Esophagus squamous epithelium (tissue), 5 donors: ENCODE results near the gene TMC1. TPM values are rescaled to one million over a fixed set of nuclear protein-coding genes. Genes with fewer than 3 reads are reported as not detected.

Experiments
- DNase-seq: peaks from one replicate; lab custom pipeline; 2025; lab: John Stamatoyannopoulos, UW
- H3K27ac ChIP-seq, 4 donors: fragments of 200-600 bp; sonication (generic); one replicate each; pipeline ENCODE4 v1.5.1; 2016 to 2019; ENCODE audit warnings: mild to moderate bottlenecking in 1 of 4
- H3K27me3 ChIP-seq, 4 donors: fragments of 200-600 bp; sonication (generic); 1 replicate in 3 of 4; 2 replicates in 1 of 4; pipeline versions ENCODE4 v1.5.1 to v1.6.0; 2017 to 2021; ENCODE audit warnings: antibody characterized with exemption in 1 of 4
- H3K36me3 ChIP-seq, 3 donors: fragments of 200-600 bp; sonication (generic); one replicate each; pipeline ENCODE4 v1.5.1; 2016 to 2019
- H3K4me1 ChIP-seq, 3 donors: fragments of 200-600 bp; sonication (generic); one replicate each; pipeline ENCODE4 v1.5.1; 2017 to 2019
- H3K4me3 ChIP-seq, 4 donors: fragments of 200-600 bp; sonication (generic); 1 replicate in 3 of 4; 2 replicates in 1 of 4; pipeline ENCODE4 v1.5.1; 2016 to 2019; ENCODE audit warnings: mild to moderate bottlenecking in 2 of 4, moderate library complexity in 1 of 4
- H3K9me3 ChIP-seq, 3 donors: fragments of 200-600 bp; sonication (generic); one replicate each; pipeline ENCODE4 v1.5.1; 2016 to 2019
- POLR2A ChIP-seq, 4 donors: fragments of 450-650 bp; IDR thresholded peaks; one replicate each; pipeline ENCODE4 v1.6.1; 2017; ENCODE audit warnings: antibody characterized with exemption in 4 of 4, mild to moderate bottlenecking in 4 of 4, moderate library complexity in 3 of 4
- WGBS, 2 donors: methylation state at CpG; one replicate each; pipeline ENCODE4 v1.1.5; 2018; 5-methylcytosine and 5-hydroxymethylcytosine counted together
- intact Hi-C: fragments of 100-400 bp; cut with DNase I; formaldehyde crosslinking; loops from one replicate; pipeline ENCODE4 v1.15.0; 2022
- total RNA-seq, 4 donors: library from RNA; depleted of rRNA; stranded (reverse); fragments of >200 nt; gene quantifications; one replicate each; pipeline ENCODE4 v1.1.0, GENCODE V29; 2016
- TF ChIP-seq, protein P1 (sequence below), 6 experiments: fragments of 450-650 bp in 4 of 6; fragments of 200-600 bp in 2 of 6; sonication (generic) in 2 of 6; IDR thresholded peaks; one replicate each; pipeline ENCODE4 v1.5.1; 2016 to 2019; ENCODE audit warnings: antibody characterized with exemption in 6 of 6, mild to moderate bottlenecking in 4 of 6, moderate library complexity in 4 of 6
- donor health status: DM: yes; HTN: yes; CAD: no.

The TMC1 gene
- total RNA-seq, 4 donors from 2014 or later = 1.1 to 3.1 (median 1.5) TPM; not detected in 1

DNA sequence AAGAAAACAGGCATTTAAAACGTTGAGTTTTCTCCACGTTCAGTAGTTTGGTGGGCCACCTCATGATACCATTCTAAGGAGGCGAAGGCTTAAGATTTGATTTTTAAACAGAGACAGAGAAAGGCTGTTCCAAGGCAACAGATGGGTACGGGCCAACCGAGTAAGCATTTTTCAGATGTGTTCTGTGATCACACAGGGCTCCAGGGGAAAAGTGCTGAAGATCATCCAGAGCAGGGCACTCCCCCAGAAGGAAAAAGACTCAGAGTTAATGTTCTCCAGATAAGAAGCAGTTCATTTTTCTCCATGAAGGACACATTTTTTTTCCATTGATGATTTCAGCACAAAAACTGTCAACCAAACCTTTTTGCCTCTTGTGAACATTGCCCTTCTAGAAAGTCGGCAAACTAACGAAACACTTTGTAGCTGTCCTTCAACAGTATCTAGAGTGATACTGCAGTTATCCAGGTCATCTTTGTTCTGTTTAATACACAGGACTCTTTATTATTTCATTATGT is 292.7 kb downstream of the TMC1 start:
- no peak overlapping the region for H3K4me3 ChIP-seq
- no peaks in the 10 kb centered on the region for H3K36me3 ChIP-seq
- H3K9me3 ChIP-seq = no peaks in the 10 kb centered on the region
- WGBS, 2 donors = 76 to 80% methylated on average over 7 of the region's 7 CpGs
- H3K4me1 ChIP-seq = no peaks in the 10 kb centered on the region
- no peak for DNase-seq
- no peaks in the 10 kb centered on the region for H3K27me3 ChIP-seq
- no peak overlapping the region for H3K27ac ChIP-seq
- intact Hi-C loops = no loop called here
- TF ChIP-seq, protein P1, sequence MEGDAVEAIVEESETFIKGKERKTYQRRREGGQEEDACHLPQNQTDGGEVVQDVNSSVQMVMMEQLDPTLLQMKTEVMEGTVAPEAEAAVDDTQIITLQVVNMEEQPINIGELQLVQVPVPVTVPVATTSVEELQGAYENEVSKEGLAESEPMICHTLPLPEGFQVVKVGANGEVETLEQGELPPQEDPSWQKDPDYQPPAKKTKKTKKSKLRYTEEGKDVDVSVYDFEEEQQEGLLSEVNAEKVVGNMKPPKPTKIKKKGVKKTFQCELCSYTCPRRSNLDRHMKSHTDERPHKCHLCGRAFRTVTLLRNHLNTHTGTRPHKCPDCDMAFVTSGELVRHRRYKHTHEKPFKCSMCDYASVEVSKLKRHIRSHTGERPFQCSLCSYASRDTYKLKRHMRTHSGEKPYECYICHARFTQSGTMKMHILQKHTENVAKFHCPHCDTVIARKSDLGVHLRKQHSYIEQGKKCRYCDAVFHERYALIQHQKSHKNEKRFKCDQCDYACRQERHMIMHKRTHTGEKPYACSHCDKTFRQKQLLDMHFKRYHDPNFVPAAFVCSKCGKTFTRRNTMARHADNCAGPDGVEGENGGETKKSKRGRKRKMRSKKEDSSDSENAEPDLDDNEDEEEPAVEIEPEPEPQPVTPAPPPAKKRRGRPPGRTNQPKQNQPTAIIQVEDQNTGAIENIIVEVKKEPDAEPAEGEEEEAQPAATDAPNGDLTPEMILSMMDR (IDR thresholded peaks at IDR 0.05) = no peak
- no peak for TF ChIP-seq POLR2A (IDR thresholded peaks at IDR 0.05)

DNA sequence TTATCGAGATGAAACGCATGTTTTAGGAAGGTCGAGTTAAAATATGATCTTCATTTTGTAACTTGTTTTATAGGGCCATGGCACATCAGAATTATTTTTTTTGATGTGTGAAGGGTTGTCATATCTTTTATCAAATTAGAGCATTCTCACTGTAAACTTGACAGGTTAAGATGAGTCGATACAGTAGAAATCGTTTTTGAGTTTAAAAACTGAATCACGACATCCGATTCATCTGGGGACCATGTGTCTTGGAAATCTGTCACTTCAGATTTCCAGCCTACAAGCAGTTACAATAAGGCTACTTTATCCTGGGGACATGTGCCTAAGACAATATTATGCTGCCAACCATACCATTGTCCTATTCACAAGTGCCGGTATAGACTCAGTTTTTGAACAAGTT is 295.3 kb downstream of the TMC1 start:
- no peaks in the 10 kb centered on the region for H3K27me3 ChIP-seq
- intact Hi-C loops = loop anchor here (5.0 kb wide), 1 partner anchor 534 kb away; no protein-coding TSS in a partner anchor
- peaks cover 0 to 2% (median 0%) of the 10 kb centered on the region in 3 donors for H3K4me1 ChIP-seq
- no peak overlapping the region for H3K4me3 ChIP-seq
- H3K27ac ChIP-seq = no peak overlapping the region
- 92 to 94% methylated on average over 8 of the region's 8 CpGs for WGBS, 2 donors
- DNase-seq = no peak
- H3K36me3 ChIP-seq = no peaks in the 10 kb centered on the region
- no peaks in the 10 kb centered on the region for H3K9me3 ChIP-seq
- no peak for TF ChIP-seq POLR2A (IDR thresholded peaks at IDR 0.05)
- TF ChIP-seq, protein P1 (IDR thresholded peaks at IDR 0.05) = no peak

DNA sequence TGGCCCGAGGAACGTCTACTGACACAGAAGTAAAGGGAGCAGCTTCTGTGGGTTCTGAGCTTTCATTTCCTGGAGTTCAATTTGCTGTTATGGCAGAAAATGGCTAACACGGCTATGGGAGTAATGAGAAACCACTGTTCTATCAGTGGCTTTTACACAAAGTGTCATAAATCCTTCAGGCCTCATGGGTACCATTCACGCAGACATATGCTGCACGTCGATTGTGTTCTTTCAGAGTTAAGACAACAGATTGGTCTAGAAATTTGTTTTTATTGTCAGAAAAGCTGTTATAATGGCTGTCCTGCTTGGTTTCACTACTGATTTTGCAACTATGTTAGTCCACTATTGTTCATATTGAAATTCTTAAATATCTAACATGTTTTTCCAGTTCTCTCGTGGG is 296.0 kb downstream of the TMC1 start:
- H3K4me3 ChIP-seq = no peak overlapping the region
- intact Hi-C loops = loop anchor here (5.0 kb wide), 1 partner anchor 535 kb away; no protein-coding TSS in a partner anchor
- no peak overlapping the region for H3K27ac ChIP-seq
- TF ChIP-seq, protein P1 (IDR thresholded peaks at IDR 0.05) = no peak
- no peak for TF ChIP-seq POLR2A (IDR thresholded peaks at IDR 0.05)
- H3K4me1 ChIP-seq = peaks cover 0 to 9% (median 0%) of the 10 kb centered on the region in 3 donors
- 70 to 71% methylated on average over 7 of the region's 7 CpGs for WGBS, 2 donors
- H3K36me3 ChIP-seq = no peaks in the 10 kb centered on the region
- no peak for DNase-seq
- no peaks in the 10 kb centered on the region for H3K27me3 ChIP-seq
- no peaks in the 10 kb centered on the region for H3K9me3 ChIP-seq

DNA sequence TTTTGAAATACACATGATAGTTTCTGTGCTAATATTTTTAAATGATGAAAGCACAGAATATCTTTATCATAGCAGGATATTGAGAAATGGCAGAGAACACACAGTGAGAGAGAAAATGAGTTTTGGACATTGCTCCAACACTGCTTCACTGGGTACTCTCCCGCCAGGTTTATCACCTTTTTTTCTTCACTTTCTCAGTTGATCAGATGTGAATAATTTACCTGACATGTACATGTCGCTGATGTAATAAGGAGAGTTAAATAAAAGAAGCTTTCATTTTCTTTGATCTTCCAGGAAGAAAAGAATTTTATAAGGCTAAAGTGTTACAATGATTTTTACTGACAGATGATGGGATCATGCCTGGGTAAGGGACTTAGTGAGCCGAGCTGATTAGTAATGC is 297.0 kb downstream of the TMC1 start:
- Histone ChIP-seq H3K4me3 (no peak overlapping the region), H3K9me3 (no peaks in the 10 kb centered on the region), H3K36me3 (no peaks in the 10 kb centered on the region), H3K27me3 (no peaks in the 10 kb centered on the region), H3K27ac (no peak overlapping the region), H3K4me1 (peaks cover 0 to 17% (median 0%) of the 10 kb centered on the region in 3 donors)
- TF ChIP-seq, protein P1 (IDR thresholded peaks at IDR 0.05) = no peak
- no peak for TF ChIP-seq POLR2A (IDR thresholded peaks at IDR 0.05)
- intact Hi-C loops = loop anchor here (5.0 kb wide), 1 partner anchor 536 kb away; no protein-coding TSS in a partner anchor
- 61 to 68% methylated on average over 3 of the region's 3 CpGs for whole genome bisulfite sequencing, 2 donors
- no peak for DNase-seq

DNA sequence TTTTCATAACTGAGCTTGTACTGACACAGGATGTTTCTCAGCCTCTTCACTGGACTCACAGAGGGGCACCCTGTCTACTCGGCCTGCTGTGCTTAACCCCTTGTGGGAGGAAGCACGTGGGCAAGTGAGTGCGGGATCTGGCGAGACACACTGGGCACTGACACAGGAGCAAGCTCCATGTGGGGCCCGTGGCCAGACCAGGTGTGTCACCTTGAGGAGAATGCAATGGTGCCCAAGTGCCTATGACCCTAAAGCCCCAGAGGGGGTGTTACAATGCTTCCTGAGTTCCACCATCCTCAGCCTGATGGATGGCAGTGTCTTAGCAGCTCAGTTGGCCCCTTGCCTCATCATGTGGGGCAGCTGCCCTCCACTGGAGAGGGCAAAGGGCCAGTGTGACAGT is 302.6 kb downstream of the TMC1 start:
- Histone ChIP-seq H3K9me3 (no peaks in the 10 kb centered on the region), H3K27ac (peak overlapping the region in 1 of 4 donors; percentile 15), H3K36me3 (no peaks in the 10 kb centered on the region), H3K4me1 (peaks cover 4 to 60% (median 19%) of the 10 kb centered on the region in 3 donors), H3K27me3 (no peaks in the 10 kb centered on the region), H3K4me3 (no peak overlapping the region)
- no peak for DNase-seq
- intact Hi-C loops = loop anchor here (5.0 kb wide), 2 partner anchors 532 to 787 kb away; no protein-coding TSS in a partner anchor
- no peak for TF ChIP-seq POLR2A (IDR thresholded peaks at IDR 0.05)
- TF ChIP-seq, protein P1 (IDR thresholded peaks at IDR 0.05) = no peak
- WGBS, 2 donors = 74 to 79% methylated on average over 5 of the region's 5 CpGs
